Stimulated activated CD8-positive, alpha-beta memory T cell treated with anti-CD3 and anti-CD28 coated beads, Interleukin-4, amount 100 ng/mL, for 24 hours (primary cell): ENCODE results near the gene GATAD2A.

Experiments used
- DNase-seq: peaks from one replicate; pipeline ENCODE4 v3.0.0-alpha.2; 2020; ENCODE audit warnings: low read depth

The GATAD2A gene

GRCh38 chr19:19532806-19533701, 127.6 kb downstream of the GATAD2A start:
- DNase-seq = no peak

GRCh38 chr19:19533841-19534240, 128.4 kb downstream of the GATAD2A start:
- no peak for DNase-seq

- no peak for DNase-seq
These were observed 129.2 kb downstream of the GATAD2A start for GRCh38 chr19:19534556-19535265.

- DNase-seq = no peak
These were observed 130.1 kb downstream of the GATAD2A start for GRCh38 chr19:19535311-19536191.

DNA sequence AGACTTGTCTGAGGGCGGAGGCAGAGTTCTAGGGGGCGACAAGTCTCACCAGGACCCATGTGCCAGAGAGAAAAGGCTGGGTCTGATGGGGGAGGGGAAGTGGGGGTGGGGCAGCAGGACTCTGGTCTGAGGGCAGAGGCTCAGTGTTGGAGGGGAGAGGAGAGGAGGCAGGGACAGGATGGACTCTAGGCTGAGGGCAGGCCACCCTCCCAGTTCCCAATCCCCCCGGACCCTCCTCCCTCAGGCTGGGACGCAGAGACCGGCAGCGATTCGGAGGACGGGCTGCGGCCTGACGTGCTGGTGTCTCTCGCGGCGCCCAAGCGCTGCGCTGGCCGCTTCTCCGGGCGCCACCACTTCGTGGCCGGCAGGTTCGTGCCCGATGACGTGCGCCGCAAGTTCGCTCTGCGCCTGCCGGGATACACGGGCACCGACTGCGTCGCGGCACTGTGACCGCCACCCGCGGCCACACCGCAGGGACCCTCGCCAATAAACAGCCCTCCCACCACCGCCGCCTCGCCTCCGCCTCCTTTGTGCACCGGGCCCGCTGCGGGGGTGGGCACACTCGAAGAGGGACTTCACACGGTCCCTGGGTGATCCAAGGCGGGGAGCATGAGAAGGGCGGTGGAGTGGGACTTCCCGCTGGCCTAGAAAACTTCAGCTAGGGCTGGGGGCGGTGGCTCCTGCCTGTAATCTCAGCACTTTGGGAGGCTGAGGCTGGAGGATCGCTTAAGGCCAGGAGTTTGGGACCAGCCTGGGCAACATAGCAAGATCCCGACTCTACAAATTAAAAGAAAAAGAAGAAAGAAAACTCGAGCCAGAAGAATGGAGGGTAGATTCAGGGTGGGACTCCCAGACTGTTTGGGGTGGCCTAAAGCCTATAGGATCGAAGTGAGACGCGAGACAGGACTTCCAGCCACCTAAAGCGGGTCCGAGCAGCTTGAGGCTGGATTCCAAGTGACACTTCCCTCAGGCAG, 131.9 kb downstream of the GATAD2A start:
- DNase-seq = no peak

DNA sequence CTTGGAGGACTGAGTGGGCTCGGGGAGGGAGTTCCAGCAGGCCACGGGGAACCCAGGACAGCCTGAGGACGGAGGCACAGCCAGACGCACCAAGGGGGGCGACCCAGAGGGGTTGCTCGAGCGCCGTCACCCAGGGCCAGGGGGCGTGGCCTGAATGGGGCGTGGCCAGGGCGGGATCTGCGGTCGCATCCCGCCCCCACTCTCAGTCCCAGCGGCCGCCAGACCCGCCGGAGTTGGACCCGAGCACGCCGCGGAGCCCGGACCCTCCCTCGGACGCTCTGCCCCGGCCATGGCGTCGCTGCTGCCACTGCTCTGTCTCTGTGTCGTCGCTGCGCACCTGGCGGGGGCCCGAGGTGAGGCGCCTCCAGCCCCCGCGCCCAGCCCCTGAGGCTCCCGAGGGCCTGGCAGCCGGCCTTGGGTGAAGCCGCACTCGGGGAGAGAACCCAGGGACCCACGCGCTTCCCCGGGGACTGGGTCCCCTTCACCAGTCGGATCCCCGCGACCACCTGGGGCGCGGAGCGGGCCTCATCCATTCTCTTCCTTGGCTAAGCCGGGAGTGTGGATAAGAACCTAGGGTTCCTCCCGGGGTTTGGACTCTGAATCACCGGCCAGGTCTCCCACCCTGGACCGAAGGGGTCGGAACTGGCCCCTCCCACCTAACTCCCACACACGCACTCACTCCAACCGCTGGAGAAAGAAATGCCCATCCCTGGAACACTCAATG, 132.7 kb downstream of the GATAD2A start, which contains the start of gene CILP2:
Gene CILP2 (plus strand): TSS at position 205 of the 724 bp plus-strand sequence. CDS start 85 bp downstream, at position 290.
- DNase-seq = no peak

- no peak for DNase-seq
These were observed 133.3 kb downstream of the GATAD2A start for GRCh38 chr19:19538785-19539166.

DNA sequence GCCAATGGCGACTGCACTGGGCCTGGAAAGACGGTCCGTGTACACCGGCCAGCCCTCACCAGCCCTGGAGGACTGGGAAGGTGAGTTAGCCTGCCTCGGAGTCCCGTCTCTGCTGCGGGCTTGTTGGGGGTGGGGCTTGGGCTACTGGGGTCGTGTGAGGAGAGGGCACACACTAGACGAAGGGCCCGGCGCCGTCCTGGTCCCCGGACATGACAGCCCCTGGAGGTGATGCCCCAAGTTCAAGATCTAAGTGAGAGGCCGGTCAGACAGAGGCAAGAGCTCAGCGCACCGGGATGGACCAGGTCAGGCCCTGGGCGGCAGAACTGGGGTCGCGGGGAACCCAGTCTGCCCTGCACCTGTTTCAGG, 134.2 kb downstream of the GATAD2A start:
- DNase-seq = no peak

GRCh38 chr19:19540064-19540714, 134.7 kb downstream of the GATAD2A start:
- DNase-seq = peak; percentile 49

DNA sequence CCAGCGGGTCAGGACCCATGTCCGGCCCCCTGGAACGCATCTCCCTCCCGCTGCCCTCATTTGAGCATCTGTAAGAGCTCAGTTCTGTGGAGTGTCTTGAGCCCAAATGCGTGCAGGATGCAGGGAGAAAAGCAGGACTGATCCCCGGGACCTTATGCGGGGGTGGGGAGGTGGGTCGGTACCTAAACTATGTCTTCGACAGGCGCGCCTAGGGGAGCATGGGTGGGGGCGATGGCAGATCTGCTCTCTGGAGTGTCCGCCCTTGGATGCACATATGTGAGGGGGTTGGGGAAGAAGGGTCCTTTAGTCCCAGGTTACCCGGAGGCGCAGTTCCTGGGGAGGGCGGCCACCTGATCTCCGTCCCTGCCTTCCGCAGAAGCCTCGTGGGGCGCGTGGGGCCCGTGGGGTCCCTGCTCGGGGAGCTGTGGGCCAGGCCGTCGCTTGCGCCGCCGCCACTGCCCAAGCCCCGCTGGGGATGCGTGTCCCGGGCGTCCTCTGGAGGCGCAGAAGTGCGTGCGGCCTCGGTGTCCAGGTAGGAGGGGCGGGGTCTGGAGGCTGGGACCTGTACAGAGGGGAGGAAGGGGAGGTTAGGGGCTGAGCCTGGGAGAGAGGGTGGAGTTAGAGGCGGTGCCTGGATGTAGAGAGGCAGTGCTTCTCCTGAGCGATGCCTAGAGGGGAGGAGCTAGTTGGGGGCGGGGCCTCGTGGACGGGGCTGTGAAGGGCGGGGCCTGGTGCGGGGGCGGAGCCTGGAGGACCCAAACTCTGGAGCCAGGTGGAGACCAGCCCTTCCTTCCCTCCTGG, 135.4 kb downstream of the GATAD2A start:
- peak; percentile 53 for DNase-seq

GRCh38 chr19:19541616-19542015, 136.1 kb downstream of the GATAD2A start:
- DNase-seq = no peak

DNA sequence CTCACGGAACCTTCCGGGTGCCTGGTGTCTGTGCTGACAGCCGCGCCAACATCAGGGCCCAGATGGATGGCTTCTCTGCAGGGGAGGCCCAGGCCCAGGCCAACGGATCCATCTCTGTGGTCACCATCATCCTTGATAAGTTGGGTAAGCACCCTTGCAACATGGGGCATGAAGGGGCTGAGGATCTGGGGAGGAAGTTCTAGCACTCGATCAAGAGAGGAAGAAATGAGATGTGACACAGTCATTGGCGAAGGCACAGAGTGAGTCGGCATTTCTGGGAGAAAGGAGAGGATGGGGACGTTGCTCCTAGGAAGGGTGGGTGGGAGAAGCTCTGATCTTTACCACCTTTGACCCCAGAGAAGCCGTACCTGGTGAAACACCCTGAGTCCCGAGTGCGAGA, 137.0 kb downstream of the GATAD2A start:
- DNase-seq = no peak

- no peak for DNase-seq
These were observed 137.6 kb downstream of the GATAD2A start for GRCh38 chr19:19543101-19543500.

- DNase-seq = no peak
These were observed 138.2 kb downstream of the GATAD2A start for GRCh38 chr19:19543640-19544039.

DNA sequence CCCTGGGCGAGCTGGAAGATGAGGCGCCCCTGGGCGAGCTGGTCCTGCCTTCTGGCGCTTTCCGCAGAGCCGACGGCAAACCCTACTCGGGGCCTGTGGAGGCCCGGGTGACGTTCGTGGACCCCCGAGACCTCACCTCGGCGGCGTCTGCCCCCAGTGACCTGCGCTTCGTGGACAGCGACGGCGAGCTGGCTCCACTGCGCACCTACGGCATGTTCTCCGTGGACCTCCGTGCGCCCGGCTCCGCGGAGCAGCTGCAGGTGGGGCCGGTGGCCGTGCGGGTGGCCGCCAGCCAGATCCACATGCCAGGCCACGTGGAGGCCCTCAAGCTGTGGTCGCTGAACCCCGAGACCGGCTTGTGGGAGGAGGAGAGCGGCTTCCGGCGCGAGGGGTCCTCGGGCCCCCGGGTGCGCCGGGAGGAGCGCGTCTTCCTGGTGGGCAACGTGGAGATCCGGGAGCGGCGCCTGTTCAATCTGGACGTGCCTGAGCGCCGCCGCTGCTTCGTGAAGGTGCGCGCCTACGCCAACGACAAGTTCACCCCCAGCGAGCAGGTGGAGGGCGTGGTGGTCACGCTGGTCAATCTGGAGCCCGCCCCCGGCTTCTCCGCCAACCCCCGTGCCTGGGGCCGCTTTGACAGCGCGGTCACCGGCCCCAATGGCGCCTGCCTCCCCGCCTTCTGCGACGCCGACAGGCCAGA, 138.9 kb downstream of the GATAD2A start:
- DNase-seq = no peak

GRCh38 chr19:19544954-19545591, 139.6 kb downstream of the GATAD2A start:
- DNase-seq = no peak

DNA sequence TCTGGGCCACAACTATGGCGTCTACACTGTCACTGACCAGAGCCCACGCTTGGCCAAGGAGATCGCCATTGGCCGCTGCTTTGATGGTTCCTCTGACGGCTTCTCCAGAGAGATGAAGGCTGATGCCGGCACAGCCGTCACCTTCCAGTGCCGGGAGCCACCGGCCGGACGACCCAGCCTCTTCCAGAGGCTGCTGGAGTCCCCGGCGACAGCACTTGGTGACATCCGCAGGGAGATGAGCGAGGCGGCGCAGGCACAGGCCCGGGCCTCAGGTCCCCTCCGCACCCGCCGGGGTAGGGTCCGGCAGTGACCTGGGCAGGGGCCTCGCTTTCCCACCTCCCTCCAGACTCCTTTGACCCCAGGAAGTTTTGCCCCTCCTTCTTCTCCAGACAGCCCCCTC, 140.2 kb downstream of the GATAD2A start:
- no peak for DNase-seq

DNA sequence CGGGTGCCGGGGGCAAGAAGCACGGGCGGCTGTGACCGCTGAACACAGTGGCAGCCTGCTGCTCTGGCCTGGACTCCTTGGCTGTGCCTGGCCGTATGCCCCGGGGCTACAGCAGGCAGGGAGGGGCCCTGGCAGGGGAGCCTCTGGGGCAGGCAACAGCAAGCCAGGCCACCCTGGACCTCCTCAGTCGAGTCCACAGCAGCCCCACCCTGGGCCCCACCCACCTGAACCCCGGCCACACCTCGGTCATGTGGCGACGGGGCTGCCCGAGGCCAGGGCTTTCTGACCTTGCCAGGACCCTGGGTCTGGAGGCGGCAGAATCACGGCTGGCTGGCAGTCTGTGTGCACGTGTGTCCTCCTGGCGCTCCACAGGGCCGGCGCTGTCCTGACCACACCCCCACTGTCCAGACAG, 141.3 kb downstream of the GATAD2A start:
- DNase-seq = no peak
